Left lobe of liver (tissue), 2 donors: Measurements from ENCODE around the gene ASB4. TPM values are rescaled to one million over a fixed set of nuclear protein-coding genes. Genes with fewer than 3 reads are reported as not detected.
A peak's percentile ranks its signal among the peaks of the same experiment; 100 is the strongest.
"Not testable (repeated sequence)": the region's sequence is repeated elsewhere in the genome, so short reads cannot be mapped to it uniquely, and the experiment has no call there.

Experiments
- ATAC-seq: fragments of 200-7000 bp; cut with Tn5 transposase; one replicate; pipeline ENCODE4 v1.9.1; 2020; ENCODE audit warnings: mild to moderate bottlenecking, moderate library complexity
- DNase-seq: peaks from one replicate; pipeline ENCODE4 v3.0.0-alpha.2; 2020; ENCODE audit warnings: low spot score
- total RNA-seq: library from RNA; stranded (reverse); gene quantifications from one replicate; pipeline ENCODE4 v1.2.1, GENCODE V29; 2021
- donor health status: DM: no; HTN: no; CAD: no; lungs with moderate emphysema.
- donor health status: DM: no; HTN: yes; CAD: no.

The ASB4 gene, protein sequence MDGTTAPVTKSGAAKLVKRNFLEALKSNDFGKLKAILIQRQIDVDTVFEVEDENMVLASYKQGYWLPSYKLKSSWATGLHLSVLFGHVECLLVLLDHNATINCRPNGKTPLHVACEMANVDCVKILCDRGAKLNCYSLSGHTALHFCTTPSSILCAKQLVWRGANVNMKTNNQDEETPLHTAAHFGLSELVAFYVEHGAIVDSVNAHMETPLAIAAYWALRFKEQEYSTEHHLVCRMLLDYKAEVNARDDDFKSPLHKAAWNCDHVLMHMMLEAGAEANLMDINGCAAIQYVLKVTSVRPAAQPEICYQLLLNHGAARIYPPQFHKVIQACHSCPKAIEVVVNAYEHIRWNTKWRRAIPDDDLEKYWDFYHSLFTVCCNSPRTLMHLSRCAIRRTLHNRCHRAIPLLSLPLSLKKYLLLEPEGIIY
- 0.40 TPM for total RNA-seq

DNA sequence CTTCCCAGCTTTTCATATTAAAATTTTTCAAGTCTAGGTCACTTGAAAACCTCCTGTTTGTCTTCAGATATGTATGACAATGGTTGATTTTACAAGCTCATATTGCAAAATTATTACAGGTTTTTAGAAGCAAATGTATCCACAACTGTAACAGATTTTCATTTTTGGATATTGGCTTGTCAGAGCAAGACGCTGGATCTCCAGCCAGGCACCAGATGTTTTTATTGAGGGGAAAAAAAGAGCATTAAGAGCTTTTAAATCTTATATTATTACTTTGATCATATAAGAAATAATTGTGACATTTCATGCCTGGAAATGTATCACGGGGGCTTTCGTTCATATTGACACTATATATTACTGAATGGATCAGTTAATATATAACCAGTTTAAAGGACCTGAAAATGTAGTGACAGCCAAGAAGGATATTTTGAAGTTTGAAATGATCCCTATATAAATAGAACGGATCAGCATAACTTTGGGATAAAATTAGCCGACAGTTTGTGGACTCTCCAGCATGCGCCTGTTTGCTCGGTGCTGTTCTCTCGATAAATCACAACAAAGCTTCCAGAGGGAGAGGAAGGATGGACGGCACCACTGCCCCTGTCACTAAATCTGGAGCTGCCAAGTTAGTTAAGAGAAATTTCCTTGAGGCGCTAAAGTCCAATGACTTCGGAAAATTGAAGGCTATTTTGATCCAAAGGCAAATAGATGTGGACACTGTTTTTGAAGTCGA lies at the start of gene ASB4:
ASB4 (plus strand) TSS at position 553 of the 733 bp plus-strand sequence; CDS start at position 582, 29 bp downstream.
- no peak for DNase-seq

DNA sequence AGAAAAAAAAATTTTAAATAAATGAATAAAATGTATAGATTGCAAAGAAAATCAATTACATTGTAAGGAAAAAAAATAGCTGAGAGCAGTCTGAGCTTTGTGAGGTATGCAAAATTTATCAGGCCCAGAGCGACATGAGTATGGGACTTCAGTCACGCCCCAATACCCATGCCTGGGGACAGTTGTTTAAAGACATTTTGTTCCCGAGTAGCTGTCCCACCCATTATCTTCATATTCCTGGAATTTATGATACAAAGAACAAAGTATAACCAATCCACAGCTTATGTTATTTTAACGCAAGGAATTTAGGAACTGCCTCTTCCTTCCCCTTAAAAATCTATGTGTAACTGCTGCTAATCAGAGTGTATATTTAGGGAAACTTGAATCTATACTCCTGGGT lies 49.3 kb upstream of the ASB4 start:
- ATAC-seq, result no peak
- DNase-seq, result no peak

More for the DNA sequence above, at the start of gene ASB4:
- ATAC-seq, result no peak

DNA sequence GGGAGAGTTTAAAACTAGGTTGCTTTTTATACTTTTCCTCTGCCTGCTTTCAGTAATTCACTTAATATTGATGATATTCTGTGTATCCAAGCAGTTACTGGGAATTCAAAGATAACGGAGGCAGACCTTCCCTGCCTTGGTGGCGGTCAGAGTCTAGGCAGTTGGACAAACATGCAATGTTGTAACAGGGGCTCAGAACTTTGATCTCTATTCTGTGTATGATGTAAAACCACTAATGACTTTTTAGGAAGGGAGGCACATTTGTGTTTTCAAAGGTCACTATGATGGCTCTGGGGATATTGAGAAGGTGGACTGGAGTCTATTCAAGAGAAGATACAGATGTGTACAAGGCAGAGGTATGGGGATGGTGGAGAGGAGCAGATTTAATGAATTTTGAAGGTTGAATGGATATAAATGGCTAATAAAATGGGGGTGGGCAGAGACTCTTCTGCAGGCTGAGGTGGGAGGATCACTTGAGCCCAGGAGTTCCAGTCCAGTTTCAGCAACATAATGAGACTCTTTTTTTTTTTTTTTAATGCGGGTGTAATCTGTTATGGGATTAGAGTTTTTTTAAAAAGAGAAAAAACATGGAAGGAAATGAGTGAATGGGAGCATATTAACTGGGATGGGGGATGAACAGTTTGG lies 45.2 kb upstream of the ASB4 start:
- DNase-seq (peak; percentile 81), ATAC-seq (peak; percentile 85)

DNA sequence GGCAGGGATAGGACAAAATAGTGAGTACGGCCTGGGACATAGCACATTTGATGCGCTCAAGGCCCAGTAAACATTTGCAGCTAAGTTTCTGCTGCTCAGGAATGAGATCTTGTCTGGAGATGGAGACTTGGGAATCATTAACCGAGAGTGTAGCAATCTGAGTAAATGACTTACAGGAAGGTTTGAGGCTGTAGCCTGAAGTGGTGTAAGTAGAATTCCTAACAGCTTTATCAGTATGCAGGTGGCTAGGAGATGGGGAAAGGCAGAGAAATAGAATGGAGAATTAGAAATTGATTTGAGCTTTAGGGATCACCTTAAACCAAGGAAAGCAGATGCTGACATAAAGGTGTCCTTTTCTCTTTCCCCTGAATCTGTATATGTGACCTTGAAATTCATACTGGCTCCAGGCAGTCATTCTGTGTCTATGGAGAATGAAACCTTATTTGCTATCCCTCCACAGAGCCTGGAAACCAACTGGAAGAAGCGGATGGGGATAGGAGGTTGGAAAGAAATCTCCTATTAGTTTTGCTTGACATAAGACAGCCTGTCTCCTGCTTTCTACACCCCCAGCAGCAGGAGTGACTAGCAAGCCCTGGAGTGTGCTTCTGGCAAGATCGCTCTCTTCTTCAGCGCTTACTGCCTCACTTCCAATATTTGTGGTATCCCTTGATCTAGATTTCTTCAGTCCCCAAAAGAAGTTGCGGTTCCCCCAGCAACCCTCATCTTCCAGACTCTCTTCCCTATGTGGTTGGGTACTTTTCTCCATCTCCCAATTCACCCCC lies 44.5 kb upstream of the ASB4 start:
- peak; percentile 62 for ATAC-seq
- no peak for DNase-seq

DNA sequence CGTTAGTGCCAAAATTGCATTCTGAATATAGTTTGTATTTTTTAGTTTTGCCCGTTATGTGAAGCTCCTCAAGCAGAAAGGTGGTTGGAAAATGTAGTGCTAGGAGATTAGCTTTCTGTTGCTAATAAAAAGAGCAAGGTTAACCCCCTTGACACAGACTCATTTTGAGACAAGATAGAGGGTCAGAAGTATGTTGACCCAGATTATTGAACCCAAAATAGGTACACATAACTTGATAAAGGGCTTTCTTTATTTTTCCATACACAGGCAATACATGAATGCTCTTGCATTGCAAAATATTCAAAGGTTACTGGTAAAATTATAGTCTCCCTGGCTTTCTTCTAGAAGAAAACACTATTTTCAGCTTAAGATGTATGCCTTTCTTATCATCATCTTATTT lies 40.9 kb upstream of the ASB4 start:
- ATAC-seq (no peak), DNase-seq (no peak)

DNA sequence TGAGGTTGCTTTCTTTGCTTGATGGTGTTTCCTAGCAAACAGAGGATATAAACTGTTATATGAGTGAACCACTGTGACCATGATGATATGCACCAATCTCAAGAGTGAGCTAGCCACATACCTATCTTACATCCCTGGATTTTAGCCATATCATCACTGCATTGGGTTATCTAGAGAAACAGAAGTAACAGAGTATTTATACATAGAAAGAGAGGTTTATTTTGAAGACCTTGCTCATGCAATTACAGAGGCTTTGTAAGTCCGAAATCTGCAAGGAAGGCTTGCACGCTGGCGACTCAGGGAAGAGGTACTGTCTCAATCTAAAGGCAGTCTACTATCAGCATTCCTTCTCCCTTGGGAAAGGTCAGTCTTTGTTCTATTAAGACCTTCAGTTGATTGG lies 39.1 kb upstream of the ASB4 start:
- DNase-seq (no peak), ATAC-seq (no peak)

DNA sequence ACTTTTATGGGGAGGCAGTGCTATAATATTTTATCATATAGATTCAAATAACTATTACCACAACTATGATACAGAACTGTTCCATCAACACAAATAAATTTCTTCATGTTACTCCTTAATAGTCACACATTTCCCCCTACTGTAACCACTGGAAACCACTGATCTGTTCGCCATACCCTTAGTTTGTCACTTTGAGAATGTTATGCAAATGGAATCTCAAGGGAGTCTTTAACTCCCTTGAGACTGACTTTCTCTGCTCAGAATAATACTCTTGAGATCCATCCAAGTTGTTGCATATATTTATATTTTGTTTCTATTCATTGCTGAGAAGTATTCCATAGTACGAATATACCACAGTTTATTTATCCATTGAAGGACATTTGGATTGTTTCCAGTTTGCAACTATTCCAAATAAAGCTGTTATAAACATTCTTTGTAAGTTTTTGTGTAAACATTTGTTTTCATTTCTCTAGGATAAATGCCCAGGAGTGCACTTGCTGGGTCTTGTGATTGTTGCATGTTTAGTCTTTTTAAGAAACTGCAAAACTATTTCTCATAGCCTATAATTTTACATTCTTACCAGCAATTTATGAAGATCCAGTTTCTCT lies 31.2 kb upstream of the ASB4 start:
- no peak for ATAC-seq
- no peak for DNase-seq

DNA sequence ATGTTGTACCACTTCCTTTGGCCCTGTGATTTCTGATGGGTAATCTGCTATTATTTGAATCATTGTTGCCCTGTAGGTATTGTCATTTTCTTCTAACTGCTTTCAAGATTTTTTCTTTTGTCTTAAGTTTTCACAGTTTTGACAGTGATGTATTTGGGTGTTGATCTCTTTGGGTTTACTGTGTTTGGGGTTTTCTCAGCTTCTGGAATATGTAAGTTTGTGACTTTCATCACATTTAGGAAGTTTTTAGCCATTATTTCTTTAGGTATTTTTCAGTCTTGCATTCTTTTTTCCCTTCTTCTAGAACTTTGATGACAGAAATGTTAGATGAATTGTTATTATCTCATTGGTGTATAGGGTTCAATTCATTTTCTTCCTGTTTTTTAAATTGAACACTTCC lies 27.8 kb upstream of the ASB4 start:
- ATAC-seq, result no peak
- DNase-seq, result no peak

DNA sequence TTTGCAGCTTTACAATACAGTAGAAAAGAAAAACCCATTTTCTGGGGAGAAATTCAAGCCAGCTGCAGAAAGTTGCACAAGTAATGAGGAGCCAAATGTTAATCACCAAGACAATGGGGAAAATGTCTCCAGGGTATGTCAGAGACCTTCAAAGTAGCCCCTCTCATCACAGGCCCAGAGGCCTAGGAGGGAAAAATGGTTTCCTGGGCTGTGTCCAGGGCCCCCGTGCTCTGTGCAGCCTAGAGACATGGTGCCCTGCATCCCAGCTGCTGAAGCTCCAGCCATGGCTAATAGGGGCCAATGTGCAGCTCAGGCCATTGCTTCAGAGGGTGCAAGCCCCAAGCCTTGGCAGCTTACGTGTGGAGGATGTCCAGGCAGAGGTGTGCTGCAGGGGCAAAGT lies 25.1 kb upstream of the ASB4 start:
- peak; percentile 42 for ATAC-seq
- DNase-seq, result not testable (repeated sequence)

DNA sequence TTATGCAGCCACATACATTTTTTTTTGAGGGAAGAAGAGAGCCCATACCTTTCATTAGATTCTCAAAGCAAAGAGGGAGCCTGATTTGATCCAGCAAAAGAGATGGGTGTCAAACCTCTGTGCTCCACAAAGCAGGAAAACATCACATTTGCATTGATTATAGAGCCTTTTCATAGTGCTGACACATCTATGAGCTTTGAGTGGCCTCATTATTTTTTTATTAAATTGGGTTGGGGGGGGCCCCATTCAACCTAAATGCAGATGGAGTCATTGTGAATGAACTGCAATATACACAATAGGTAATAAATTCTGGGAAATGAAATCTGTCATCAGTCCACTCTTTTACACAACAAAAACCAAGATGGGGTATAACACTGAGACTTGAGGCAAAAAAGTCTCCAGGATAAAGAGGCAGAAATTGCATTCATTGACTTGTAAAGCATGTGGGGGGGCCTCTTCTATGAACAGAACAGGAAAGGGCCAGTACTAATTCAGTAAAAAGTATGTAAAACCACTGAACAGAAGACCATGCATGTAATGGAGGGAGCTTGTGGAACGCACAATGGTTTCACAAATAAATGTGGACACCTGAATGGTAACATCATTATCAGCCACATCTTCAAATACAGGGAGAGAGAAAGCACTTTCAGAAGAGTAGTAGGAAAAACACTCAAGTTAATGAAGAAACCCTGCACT lies 17.7 kb upstream of the ASB4 start:
- no peak for DNase-seq
- no peak for ATAC-seq

DNA sequence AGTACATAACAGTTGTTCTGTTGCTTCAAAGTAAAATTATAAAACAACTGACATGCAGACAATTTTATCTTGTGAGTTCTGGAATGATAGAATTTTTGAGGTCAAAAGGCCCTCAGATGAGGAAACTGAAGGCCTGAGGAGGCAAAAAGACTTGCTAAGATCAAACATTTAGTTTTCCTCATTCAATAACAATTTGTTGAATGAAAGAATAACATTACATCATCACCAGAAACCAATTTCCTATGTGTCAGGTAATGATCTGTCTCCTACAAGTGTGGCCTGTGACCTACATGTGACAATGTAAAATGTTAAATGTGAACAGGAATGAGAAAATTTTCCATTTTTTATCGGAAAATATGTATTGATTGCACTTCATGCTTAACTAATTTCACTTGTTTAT lies 16.6 kb upstream of the ASB4 start:
- no peak for ATAC-seq

DNA sequence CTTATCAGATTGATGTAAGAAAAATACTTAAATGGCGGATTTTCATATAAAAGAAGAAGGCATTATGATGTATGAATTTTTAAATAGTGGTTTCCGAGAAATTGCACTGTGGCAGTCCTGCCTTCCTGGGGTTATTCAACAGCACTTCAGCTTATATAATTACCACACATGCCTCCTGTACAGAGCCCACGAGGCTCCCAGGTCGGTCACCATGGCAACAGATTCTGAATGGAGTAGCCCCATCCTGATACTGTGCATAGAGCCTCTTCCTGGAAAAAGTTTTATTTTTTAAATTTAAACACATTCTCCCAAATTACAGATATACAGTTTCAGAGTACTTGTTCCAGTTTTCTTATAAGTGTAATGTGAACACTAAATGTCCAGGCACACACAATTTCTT lies 15.9 kb upstream of the ASB4 start:
- ATAC-seq, result no peak
- no peak for DNase-seq

More for the DNA sequence above, 16.6 kb upstream of the ASB4 start:
- DNase-seq, result no peak

DNA sequence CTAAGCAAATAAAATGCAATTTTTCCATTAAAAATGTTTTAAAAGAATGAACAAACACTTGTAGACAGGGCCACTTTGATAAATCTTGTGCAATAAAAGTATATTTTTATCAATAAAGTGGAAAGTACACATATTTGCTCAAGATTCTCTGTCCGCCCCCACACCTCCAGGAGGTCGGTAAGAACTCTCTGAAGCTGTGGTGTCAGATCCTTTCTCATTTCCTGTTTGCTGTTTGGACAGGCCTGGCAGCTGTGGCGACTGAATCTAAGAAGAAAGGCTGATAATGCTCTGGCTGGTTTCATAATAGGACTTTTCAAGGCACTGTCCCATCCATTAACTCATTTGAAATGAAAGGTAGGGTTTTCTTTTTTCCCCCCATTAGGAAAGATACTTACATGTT lies 15.3 kb upstream of the ASB4 start:
- no peak for DNase-seq

DNA sequence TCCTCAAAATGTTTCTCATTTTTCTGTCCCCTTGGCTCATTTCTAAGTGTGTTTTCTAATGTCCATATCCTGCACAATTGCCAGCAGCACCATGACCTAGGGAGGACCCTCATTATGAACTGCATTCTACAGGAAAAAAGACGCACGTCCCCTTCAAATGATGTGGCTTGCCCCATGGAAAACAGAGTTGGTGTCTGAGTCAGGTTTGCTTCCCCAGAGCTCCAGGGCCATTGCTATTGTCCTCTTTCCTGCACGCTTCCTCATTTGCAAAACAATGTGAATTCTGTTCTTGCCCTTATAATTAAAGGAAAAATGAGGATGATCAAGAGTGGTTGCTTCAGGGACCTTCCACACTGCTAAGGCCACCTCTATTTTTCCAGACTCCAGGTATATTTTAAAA lies 14.7 kb upstream of the ASB4 start:
- ATAC-seq (no peak), DNase-seq (no peak)

More for the DNA sequence above, 15.3 kb upstream of the ASB4 start:
- ATAC-seq, result peak; percentile 83

DNA sequence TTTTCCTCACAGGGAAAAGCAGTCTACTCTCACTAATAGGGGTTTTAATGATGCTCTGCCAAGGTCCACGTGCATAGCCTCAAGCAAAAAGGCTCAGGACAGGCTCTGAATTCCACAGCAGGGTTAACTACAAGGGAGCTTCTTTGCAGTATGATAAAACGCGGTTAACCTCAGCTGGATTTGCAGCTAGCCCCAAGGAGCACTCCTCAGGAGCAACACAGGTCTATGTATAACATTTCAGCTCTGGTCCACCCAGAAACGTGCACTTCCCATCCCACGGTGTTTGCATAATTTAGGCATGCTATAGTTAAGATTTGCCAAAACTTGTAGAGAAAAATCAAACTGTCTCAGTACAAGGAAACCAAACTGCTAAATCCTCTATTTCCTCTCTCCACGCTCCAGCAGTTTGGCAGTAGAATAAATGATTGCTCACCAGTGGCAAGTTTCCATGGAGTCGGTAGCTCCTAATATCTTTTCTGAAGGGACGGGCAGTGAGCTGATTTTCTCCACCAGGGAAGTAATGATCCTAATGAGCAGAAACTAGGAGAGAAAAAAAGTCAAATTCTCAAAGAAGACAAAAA lies 13.1 kb upstream of the ASB4 start:
- ATAC-seq (no peak), DNase-seq (no peak)

DNA sequence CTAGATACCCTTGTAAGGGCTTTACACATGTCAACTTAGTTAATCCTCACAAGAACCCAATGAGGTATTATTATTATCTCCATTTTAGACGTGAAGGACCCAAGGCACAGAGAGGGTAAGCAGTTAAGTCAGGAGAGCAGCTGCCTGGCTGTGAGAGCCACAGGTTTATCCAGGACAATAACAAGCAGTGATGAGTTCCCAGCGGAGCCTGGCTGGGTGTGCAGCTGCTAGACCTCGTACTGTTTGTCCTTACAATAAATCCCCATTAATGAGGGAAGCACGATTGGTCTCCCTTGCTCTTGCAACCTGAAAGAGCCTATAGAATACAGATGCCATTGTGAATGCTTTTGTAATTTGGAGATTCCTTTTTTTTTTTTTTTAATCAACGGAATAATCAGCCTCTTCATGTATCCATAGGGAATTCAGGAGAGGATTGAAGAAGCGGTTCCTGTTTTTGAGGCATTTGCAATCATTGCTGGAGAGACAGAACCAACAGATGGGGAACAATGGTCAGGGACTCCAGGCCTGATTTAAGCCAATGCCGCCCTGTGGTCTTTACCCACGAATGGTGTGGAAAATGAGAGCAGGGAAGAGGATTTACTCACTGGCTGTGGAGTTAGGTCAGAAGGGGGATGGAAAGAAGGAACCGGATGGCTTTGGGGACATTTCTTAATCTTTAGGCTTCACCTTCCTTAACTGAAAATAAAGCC lies 12.3 kb upstream of the ASB4 start:
- DNase-seq (no peak), ATAC-seq (no peak)

DNA sequence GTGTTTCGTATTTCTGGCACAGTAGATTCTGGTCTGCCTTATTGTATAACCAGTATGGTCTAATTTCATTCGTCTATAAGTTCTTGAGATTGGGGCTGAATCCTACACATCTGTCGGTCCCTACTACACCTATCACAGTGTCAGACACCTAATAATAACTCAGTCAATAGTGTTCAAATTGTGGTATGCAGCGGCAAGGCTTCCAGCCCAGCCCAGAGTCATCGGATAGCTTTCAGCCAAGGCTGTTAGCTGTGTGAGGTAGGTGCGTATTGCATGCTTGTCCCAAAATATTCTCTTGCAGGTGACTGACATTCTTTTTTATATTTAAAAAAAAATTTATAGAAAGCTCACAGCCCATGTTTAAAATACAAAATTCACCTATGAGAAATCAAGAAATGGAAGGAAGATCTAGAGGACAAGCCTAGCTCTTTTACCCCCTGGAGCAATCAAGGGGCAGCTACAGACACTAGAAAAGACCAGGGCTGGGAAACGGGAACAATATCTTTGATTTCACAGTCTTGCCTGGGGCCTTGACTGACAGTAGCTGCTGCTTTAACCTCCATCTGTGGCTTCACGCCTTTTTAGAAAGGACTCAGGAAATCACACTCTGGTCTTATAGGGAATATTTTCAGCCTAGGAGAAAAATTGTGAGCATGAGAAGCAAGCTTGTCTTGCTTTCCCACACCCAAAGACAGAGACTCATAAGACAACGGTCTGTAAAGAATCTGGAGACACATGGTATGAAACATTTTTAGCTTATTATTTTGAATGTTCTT lies 9.5 kb upstream of the ASB4 start:
- DNase-seq, result no peak
- no peak for ATAC-seq
